ENCODE data around the gene PTGR3. TPM values are rescaled to one million over a fixed set of nuclear protein-coding genes. Genes with fewer than 3 reads are reported as not detected.

The PTGR3 gene
- total and polyA plus RNA-seq, 2 donors from 2014 or later: 21.1 to 36.8 TPM

- FAIRE-seq (no peak), DNase-seq (peak in 1 of 5 donors; percentile 65)
- H3K36me3 ChIP-seq (ENCODE audit: control insufficient read depth in 2 of 3, insufficient read depth in 3 of 3, low read length in 3 of 3): no peaks in the 10 kb centered on the region
- TF ChIP-seq, protein P1, sequence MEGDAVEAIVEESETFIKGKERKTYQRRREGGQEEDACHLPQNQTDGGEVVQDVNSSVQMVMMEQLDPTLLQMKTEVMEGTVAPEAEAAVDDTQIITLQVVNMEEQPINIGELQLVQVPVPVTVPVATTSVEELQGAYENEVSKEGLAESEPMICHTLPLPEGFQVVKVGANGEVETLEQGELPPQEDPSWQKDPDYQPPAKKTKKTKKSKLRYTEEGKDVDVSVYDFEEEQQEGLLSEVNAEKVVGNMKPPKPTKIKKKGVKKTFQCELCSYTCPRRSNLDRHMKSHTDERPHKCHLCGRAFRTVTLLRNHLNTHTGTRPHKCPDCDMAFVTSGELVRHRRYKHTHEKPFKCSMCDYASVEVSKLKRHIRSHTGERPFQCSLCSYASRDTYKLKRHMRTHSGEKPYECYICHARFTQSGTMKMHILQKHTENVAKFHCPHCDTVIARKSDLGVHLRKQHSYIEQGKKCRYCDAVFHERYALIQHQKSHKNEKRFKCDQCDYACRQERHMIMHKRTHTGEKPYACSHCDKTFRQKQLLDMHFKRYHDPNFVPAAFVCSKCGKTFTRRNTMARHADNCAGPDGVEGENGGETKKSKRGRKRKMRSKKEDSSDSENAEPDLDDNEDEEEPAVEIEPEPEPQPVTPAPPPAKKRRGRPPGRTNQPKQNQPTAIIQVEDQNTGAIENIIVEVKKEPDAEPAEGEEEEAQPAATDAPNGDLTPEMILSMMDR (IDR thresholded peaks at IDR 0.05; ENCODE audit: borderline replicate concordance, extremely low read depth, insufficient read depth): no peak
- H3K4me3 ChIP-seq (ENCODE audit: low read length in 3 of 3): no peak overlapping the region
- H3K9me3 ChIP-seq (ENCODE audit: control insufficient read depth in 2 of 3, insufficient read depth in 1 of 3, low read length in 3 of 3): no peaks in the 10 kb centered on the region
- no peaks in the 10 kb centered on the region for H3K27me3 ChIP-seq (ENCODE audit: control insufficient read depth, insufficient read depth, low read length)
- H3K4me1 ChIP-seq (ENCODE audit: control insufficient read depth in 2 of 3, insufficient read depth in 2 of 3, low read depth in 1 of 3, low read length in 3 of 3): peaks cover 4 to 19% (median 11%) of the 10 kb centered on the region in 3 donors
- H3K9ac ChIP-seq (ENCODE audit: low read length in 3 of 3): no peak overlapping the region
- H3K27ac ChIP-seq (ENCODE audit: low read depth in 2 of 2, low read length in 2 of 2): no peak overlapping the region
- intact Hi-C loops (cut with DNase I): no loop called here
Measured at GRCh38 chr18:75249672-75250470, 40.9 kb upstream of the PTGR3 start.

- peaks cover 4 to 21% (median 12%) of the 10 kb centered on the region in 3 donors for H3K4me1 ChIP-seq (ENCODE audit: control insufficient read depth in 2 of 3, insufficient read depth in 2 of 3, low read depth in 1 of 3, low read length in 3 of 3)
Measured at GRCh38 chr18:75249175-75249518, 40.2 kb upstream of the PTGR3 start.

DNA sequence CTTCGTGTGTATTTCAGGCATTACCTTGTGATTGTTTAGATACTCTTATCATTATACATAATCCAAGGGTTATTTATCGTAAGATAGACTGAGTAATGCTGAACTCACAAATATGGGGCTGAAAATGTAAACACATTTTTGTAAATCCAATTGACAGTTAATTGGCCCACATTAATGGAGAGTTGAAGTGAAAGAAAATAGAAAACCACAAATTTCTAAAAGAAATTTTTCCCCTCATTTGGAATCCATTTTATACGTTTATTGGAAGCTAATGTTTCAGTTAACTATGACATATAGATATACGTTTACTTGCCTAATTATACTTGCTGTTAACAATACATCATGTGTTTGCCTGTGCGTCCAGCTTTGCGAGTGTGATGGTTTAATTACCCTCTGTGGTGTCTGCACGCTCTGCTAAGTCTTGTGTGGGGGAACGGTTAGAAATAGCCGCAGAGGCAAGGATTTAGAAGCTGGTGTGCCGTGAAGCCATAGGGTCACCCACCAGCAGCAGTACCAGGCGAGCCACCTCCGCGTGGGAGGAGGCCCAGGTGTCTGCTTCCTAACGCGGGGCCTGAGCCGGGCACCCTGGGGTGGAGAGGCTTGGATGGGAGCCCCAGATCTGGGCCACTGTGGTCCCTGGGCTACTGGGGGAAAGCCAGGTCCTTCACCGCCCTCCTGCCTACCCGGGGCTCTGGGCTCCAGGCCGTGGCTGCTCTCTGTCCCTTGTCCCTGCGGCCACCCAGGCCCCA, 39.7 kb upstream of the PTGR3 start:
- Histone ChIP-seq H3K36me3 (ENCODE audit: control insufficient read depth in 2 of 3, insufficient read depth in 3 of 3, low read length in 3 of 3) (no peaks in the 10 kb centered on the region), H3K27me3 (ENCODE audit: control insufficient read depth, insufficient read depth, low read length) (no peaks in the 10 kb centered on the region), H3K4me3 (ENCODE audit: low read length in 3 of 3) (peak overlapping the region in 2 of 3 donors; percentile 49 to 63), H3K9ac (ENCODE audit: low read length in 3 of 3) (peak overlapping the region in 1 of 3 donors; percentile 7), H3K27ac (ENCODE audit: low read depth in 2 of 2, low read length in 2 of 2) (peak overlapping the region; percentile 60 to 66), H3K9me3 (ENCODE audit: control insufficient read depth in 2 of 3, insufficient read depth in 1 of 3, low read length in 3 of 3) (no peaks in the 10 kb centered on the region), H3K4me1 (ENCODE audit: control insufficient read depth in 2 of 3, insufficient read depth in 2 of 3, low read depth in 1 of 3, low read length in 3 of 3) (peaks cover 4 to 23% (median 16%) of the 10 kb centered on the region in 3 donors)
- TF ChIP-seq, protein P1 (IDR thresholded peaks at IDR 0.05; ENCODE audit: borderline replicate concordance, extremely low read depth, insufficient read depth): no peak
- intact Hi-C loops (cut with DNase I): no loop called here
- FAIRE-seq: no peak
- DNase-seq: peak; percentile 61 to 75 (median 73)

More at GRCh38 chr18:75249175-75249518, 40.2 kb upstream of the PTGR3 start:
- no peaks in the 10 kb centered on the region for H3K27me3 ChIP-seq (ENCODE audit: control insufficient read depth, insufficient read depth, low read length)
- no peak overlapping the region for H3K4me3 ChIP-seq (ENCODE audit: low read length in 3 of 3)
- intact Hi-C loops (cut with DNase I): no loop called here
- TF ChIP-seq, protein P1 (IDR thresholded peaks at IDR 0.05; ENCODE audit: borderline replicate concordance, extremely low read depth, insufficient read depth): no peak
- H3K9ac ChIP-seq (ENCODE audit: low read length in 3 of 3): no peak overlapping the region
- peak overlapping the region; percentile 17 to 66 for H3K27ac ChIP-seq (ENCODE audit: low read depth in 2 of 2, low read length in 2 of 2)
- H3K9me3 ChIP-seq (ENCODE audit: control insufficient read depth in 2 of 3, insufficient read depth in 1 of 3, low read length in 3 of 3): no peaks in the 10 kb centered on the region
- H3K36me3 ChIP-seq (ENCODE audit: control insufficient read depth in 2 of 3, insufficient read depth in 3 of 3, low read length in 3 of 3): no peaks in the 10 kb centered on the region
- FAIRE-seq (no peak), DNase-seq (peak in 1 of 5 donors; percentile 66)

Data from kidney (tissue), 14 donors.